ENCODE results near the gene MYO1G. TPM values are rescaled to one million over a fixed set of nuclear protein-coding genes. Genes with fewer than 3 reads are reported as not detected.
A peak's percentile ranks its signal among the peaks of the same experiment; 100 is the strongest.

Gene MYO1G
- total and polyA plus RNA-seq, 2 experiments from 2014 or later = 0.03 TPM; not detected in 1

DNA sequence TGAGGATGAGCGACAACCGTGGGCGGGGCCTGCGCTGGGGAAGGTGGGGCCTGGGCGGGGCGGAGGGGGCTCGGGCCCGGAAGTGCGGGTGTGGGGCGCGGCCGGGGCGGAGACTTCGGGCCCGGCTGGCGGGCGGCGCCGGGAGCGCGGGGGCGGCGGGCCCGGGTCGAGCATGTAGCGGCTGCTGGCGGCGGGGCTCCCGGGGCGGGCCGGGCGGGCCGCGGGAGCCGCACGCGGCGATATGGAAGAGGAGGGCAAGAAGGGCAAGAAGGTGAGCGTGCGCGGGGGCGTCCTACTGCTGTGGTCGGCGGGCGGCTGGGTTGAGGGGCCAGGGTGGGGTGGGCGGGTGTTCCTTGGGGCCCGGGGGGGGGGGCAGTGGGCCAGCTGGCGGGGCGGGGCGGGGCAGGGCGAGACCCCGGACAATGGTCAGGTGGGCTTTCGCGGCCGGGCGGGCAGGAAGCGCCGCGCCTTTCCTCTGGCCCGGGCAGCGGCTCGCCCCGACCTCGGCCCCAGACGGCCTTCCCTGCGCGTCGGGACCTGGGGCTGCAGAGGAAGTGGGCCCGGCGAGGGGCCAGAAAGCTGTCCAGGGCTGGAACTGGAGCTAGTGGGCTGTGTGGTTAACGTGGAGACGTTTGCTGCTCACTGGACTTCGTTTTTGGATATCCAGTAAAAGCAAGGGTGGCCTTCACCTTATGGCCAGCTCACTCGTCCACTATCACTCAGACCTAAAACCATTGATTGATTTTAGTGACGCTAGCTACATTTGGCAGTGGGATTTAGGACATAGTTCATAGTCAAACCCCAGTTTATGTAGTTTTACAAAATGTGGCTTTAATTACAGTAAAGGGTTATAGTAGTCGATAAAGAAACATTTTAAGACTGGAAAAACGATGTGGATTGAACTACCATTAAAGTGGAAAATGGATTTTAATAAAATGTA lies 21.5 kb upstream of the MYO1G start, which contains the start of gene CCM2:
TSS of gene CCM2 (plus strand) at position 109 of the 940 bp plus-strand sequence. CDS start at position 242, 133 bp downstream.
- Histone ChIP-seq H3K27me3 (no peaks in the 10 kb centered on the region), H3K4me2 (peak within 1 kb of the TSS; percentile 85), H4K20me1 (ENCODE audit: insufficient read depth, poor library complexity, severe bottlenecking) (no peaks in the 10 kb centered on the region), H3K9me3 (ENCODE audit: low read depth) (no peaks in the 10 kb centered on the region), H3K9me2 (replicated peaks; ENCODE audit: insufficient read depth) (no peaks in the 10 kb centered on the region), H3K4me1 (ENCODE audit: insufficient read depth) (peaks cover 13% of the 10 kb centered on the region), H3K4me3 (peak within 1 kb of the TSS; percentile 83), H3K36me3 (replicated peaks; ENCODE audit: insufficient read depth, low read depth) (no peaks in the 10 kb centered on the region), H3K79me2 (peaks cover 50% of the 10 kb centered on the region), H2AFZ (peak within 1 kb of the TSS; percentile 93), H3K27ac (peak within 1 kb of the TSS; percentile 93)
- WGBS (ENCODE audit: low lambda C conversion rate, missing lambda C conversion rate) = 3% methylated on average over 12 of the region's 77 CpGs
- TF ChIP-seq EZH2 (IDR thresholded peaks at IDR 0.05; ENCODE audit: borderline replicate concordance) (no peak), EZH2phosphoT487 (IDR thresholded peaks at IDR 0.05; ENCODE audit: low read depth, severe bottlenecking, unreplicated experiment) (no peak)
- TF ChIP-seq, protein P1, sequence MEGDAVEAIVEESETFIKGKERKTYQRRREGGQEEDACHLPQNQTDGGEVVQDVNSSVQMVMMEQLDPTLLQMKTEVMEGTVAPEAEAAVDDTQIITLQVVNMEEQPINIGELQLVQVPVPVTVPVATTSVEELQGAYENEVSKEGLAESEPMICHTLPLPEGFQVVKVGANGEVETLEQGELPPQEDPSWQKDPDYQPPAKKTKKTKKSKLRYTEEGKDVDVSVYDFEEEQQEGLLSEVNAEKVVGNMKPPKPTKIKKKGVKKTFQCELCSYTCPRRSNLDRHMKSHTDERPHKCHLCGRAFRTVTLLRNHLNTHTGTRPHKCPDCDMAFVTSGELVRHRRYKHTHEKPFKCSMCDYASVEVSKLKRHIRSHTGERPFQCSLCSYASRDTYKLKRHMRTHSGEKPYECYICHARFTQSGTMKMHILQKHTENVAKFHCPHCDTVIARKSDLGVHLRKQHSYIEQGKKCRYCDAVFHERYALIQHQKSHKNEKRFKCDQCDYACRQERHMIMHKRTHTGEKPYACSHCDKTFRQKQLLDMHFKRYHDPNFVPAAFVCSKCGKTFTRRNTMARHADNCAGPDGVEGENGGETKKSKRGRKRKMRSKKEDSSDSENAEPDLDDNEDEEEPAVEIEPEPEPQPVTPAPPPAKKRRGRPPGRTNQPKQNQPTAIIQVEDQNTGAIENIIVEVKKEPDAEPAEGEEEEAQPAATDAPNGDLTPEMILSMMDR (IDR thresholded peaks at IDR 0.05; ENCODE audit: poor library complexity) = no peak
- DNase-seq (ENCODE audit: low spot score) = peak; percentile 63

DNA sequence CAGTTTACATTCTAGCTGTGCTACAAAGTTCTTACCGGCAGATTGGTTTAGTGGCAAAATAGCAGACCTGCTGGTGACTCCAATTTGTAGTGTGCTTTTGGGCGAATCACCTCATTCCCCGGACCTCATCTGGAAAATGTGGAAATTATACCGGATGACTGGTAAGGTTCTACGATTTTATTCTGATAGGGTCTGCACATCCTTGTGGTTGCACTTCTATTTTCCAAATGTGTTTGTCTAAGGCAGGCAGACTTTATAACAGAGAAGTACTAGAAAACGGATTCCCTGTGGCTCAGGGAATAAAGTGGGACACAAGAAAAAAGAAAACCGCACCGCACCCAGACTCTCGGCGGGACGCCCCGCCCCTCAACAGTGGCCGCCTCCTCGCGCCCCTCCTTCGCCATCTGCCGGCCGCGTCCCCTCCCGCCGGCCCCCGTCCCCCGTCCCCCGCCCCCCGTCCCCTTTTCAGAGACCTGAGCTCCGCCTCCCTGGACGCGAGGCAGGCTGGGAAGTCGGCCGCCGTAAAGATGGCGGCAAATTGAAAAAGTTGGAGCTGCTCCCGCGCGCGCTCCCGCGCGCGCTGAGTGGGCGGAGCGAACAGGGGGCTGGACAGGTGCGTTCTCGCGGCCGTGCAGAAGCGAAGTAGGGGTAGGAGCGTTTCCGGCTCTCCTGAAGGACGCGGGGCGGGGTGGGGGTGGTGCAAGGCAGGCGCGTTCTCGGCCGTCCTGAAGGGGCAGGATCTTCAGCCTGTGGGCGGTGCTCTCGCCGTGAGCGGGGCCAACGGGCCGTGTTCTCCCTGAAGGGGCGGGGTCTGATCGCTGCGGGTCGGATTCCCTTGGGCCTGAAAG lies 20.7 kb upstream of the MYO1G start:
- DNase-seq (ENCODE audit: low spot score) = peak; percentile 100
- TF ChIP-seq, protein P1 (IDR thresholded peaks at IDR 0.05; ENCODE audit: poor library complexity) = no peak
- TF ChIP-seq EZH2 (IDR thresholded peaks at IDR 0.05; ENCODE audit: borderline replicate concordance) (no peak), EZH2phosphoT487 (IDR thresholded peaks at IDR 0.05; ENCODE audit: low read depth, severe bottlenecking, unreplicated experiment) (no peak)
- Histone ChIP-seq H3K79me2 (peaks cover 41% of the 10 kb centered on the region), H3K27ac (peak overlapping the region; percentile 80), H3K9me2 (replicated peaks; ENCODE audit: insufficient read depth) (no peaks in the 10 kb centered on the region), H3K27me3 (no peaks in the 10 kb centered on the region), H3K4me3 (peak overlapping the region; percentile 81), H3K4me2 (peak overlapping the region; percentile 80), H3K9me3 (ENCODE audit: low read depth) (no peaks in the 10 kb centered on the region), H2AFZ (peak overlapping the region; percentile 93), H3K4me1 (ENCODE audit: insufficient read depth) (peaks cover 13% of the 10 kb centered on the region), H4K20me1 (ENCODE audit: insufficient read depth, poor library complexity, severe bottlenecking) (no peaks in the 10 kb centered on the region), H3K36me3 (replicated peaks; ENCODE audit: insufficient read depth, low read depth) (no peaks in the 10 kb centered on the region)
- WGBS (ENCODE audit: low lambda C conversion rate, missing lambda C conversion rate) = 1% methylated on average over 60 of the region's 66 CpGs

DNA sequence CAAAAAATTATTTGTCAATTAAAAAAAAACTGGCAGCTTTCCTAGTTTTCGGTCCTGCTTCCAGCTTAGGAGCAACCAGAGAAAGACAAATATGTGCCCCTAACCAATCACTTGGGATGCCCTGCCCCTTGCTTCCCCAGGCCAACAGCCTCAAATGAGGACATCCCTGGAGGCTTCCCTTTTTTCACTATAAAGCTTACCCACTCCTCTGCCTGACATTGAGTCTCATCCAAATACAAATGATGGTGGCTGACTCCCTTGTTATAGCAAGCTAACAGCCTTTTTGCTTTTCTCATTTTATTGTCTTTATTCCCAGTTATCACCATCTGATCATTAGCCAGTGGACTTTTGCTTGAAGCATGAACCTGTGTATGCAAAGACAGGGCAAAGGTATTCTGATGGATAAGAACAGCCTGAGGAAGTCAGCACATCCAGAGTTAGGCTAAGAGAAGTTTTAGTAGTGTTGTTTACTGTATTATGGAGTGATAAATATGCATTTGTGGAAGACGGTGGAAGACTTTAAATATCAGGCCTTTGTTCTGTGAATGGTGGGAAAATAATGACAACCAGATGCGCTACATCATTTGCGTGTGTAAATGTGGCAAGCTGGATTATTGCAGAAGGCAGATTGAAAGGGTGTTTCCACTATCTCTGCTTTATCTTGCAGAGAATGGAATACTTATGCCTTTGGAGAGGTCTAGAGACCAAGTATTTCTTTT lies 19.5 kb upstream of the MYO1G start:
- Histone ChIP-seq H3K4me3 (no peak overlapping the region), H3K36me3 (replicated peaks; ENCODE audit: insufficient read depth, low read depth) (no peaks in the 10 kb centered on the region), H3K4me1 (ENCODE audit: insufficient read depth) (peaks cover 13% of the 10 kb centered on the region), H3K4me2 (peak overlapping the region; percentile 80), H3K79me2 (peaks cover 29% of the 10 kb centered on the region), H3K9me3 (ENCODE audit: low read depth) (no peaks in the 10 kb centered on the region), H2AFZ (peak overlapping the region; percentile 93), H3K27ac (peak overlapping the region; percentile 80), H3K27me3 (no peaks in the 10 kb centered on the region), H4K20me1 (ENCODE audit: insufficient read depth, poor library complexity, severe bottlenecking) (no peaks in the 10 kb centered on the region), H3K9me2 (replicated peaks; ENCODE audit: insufficient read depth) (no peaks in the 10 kb centered on the region)
- TF ChIP-seq EZH2 (IDR thresholded peaks at IDR 0.05; ENCODE audit: borderline replicate concordance) (no peak), EZH2phosphoT487 (IDR thresholded peaks at IDR 0.05; ENCODE audit: low read depth, severe bottlenecking, unreplicated experiment) (no peak)
- TF ChIP-seq, protein P1 (IDR thresholded peaks at IDR 0.05; ENCODE audit: poor library complexity) = no peak
- DNase-seq (ENCODE audit: low spot score) = no peak
- WGBS (ENCODE audit: low lambda C conversion rate, missing lambda C conversion rate) = 79% methylated on average over 4 of the region's 4 CpGs

Measured in hepatocyte (in vitro differentiated cells).